CD8-positive, alpha-beta memory T cell (primary cell): ENCODE measurements around the gene PGC. TPM values are rescaled to one million over a fixed set of nuclear protein-coding genes. Genes with fewer than 3 reads are reported as not detected.
A peak's percentile ranks its signal among the peaks of the same experiment; 100 is the strongest.
"Not testable (repeated sequence)": the region's sequence is repeated elsewhere in the genome, so short reads cannot be mapped to it uniquely, and the experiment has no call there.

ENCODE experiments used
- CTCF ChIA-PET: fragments of 350-600 bp; sonication (Branson Sonifier 250); formaldehyde crosslinking; loops from one replicate; lab custom pipeline; 2021; ENCODE audit warnings: antibody characterized with exemption; lab: Charles Lee
- POLR2A ChIA-PET: fragments of 350-600 bp; sonication (Branson Sonifier 250); formaldehyde crosslinking; loops from one replicate; lab custom pipeline; 2021; ENCODE audit warnings: antibody characterized with exemption; lab: Charles Lee
- DNase-seq, 5 donors: peaks; one replicate each; pipeline versions ENCODE4 v3.0.0 to v3.0.0-alpha.2; 2020 to 2022; ENCODE audit warnings: mixed read lengths in 1 of 5
- H3K27ac ChIP-seq: one replicate; pipeline ENCODE4 v1.7.0; 2013; ENCODE audit warnings: low read depth, mild to moderate bottlenecking, low read length, moderate library complexity
- H3K27me3 ChIP-seq: 2 replicates; pipeline ENCODE4 v1.7.0; 2013; ENCODE audit warnings: low read length, mild to moderate bottlenecking; ENCODE audit not compliant: insufficient read depth, poor library complexity, severe bottlenecking
- H3K36me3 ChIP-seq: 2 replicates; pipeline ENCODE4 v1.7.0; 2013; ENCODE audit warnings: mild to moderate bottlenecking, low read length, moderate library complexity; ENCODE audit not compliant: insufficient read depth
- H3K4me1 ChIP-seq: 2 replicates; pipeline ENCODE4 v1.7.0; 2013; ENCODE audit warnings: mild to moderate bottlenecking, low read length, moderate library complexity; ENCODE audit not compliant: insufficient read depth
- H3K4me3 ChIP-seq: 2 replicates; pipeline ENCODE4 v1.7.0; 2013; ENCODE audit warnings: mild to moderate bottlenecking, low read length
- H3K9me3 ChIP-seq: 2 replicates; pipeline ENCODE4 v1.7.0; 2013; ENCODE audit warnings: mild to moderate bottlenecking, low read length
- H3K27ac Mint-ChIP-seq, 8 donors: one replicate each; pipeline ENCODE4 v1.8.0; 2020 to 2021; ENCODE audit warnings: mixed read lengths in 8 of 8, mild to moderate bottlenecking in 6 of 8, inconsistent platforms in 3 of 8, moderate library complexity in 3 of 8
- H3K27me3 Mint-ChIP-seq, 2 donors: one replicate each; pipeline ENCODE4 v1.8.0; 2020 to 2021; ENCODE audit warnings: mixed read lengths in 2 of 2, mild to moderate bottlenecking in 1 of 2, moderate library complexity in 1 of 2
- H3K36me3 Mint-ChIP-seq, 3 donors: one replicate each; pipeline ENCODE4 v1.8.0; 2020 to 2021; ENCODE audit warnings: mixed read lengths in 3 of 3, inconsistent platforms in 1 of 3, mild to moderate bottlenecking in 1 of 3
- H3K4me1 Mint-ChIP-seq, 3 donors: one replicate each; pipeline ENCODE4 v1.8.0; 2020 to 2021; ENCODE audit warnings: mixed read lengths in 3 of 3, inconsistent platforms in 1 of 3, mild to moderate bottlenecking in 1 of 3
- H3K4me3 Mint-ChIP-seq, 7 donors: one replicate each; pipeline ENCODE4 v1.8.0; 2020 to 2021; ENCODE audit warnings: mixed read lengths in 7 of 7, mild to moderate bottlenecking in 6 of 7, moderate library complexity in 4 of 7, inconsistent platforms in 2 of 7
- H3K9me3 Mint-ChIP-seq, 5 donors: one replicate each; pipeline ENCODE4 v1.8.0; 2020 to 2022; ENCODE audit warnings: mixed read lengths in 5 of 5, mild to moderate bottlenecking in 3 of 5, moderate library complexity in 2 of 5, inconsistent platforms in 1 of 5
- polyA plus RNA-seq: library from polyadenylated mRNA; unstranded; fragments of 300-500 nt; fragmentation: Illumina TruSeq; gene quantifications from one replicate; pipeline ENCODE4 v1.2.3, GENCODE V29; 2021
- total RNA-seq, 2 experiments: library from RNA; stranded (reverse); gene quantifications; one replicate each; pipeline ENCODE4 v1.2.3, GENCODE V29; 2021

The PGC gene
- total and polyA plus RNA-seq, 3 experiments from 2014 or later, result not detected

DNA sequence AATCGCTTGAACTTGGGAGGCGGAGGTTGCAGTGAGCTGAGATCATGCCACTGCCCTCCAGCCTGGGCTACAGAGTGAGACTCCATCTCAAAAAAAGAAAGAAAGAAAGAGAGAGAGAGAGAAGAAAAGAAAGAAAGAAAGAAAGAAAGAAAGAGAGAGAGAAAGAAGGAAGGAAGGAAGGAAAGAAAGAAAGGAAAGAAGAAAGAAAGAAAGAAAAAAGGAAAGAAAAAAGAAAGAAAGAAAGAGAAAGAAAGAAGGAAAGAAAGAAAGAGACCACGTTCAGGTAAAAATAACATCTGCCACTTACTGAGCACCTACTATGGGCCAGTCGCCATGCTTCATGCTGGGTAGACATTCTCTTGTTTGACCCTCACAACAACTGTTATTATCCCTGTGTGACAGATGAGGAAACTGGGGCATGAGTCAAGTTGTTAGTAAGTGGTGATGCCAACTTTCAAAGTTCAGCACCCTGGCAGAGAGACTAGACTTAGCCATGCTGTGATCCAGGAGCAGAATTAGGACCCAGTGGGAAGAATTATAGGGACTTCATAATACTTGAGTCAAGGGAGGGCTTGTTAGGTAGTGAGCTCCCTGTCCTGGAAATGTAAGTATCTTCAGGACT is 19.0 kb upstream of the PGC start:
- CTCF ChIA-PET, result interaction anchor here (1.5 to 1.8 kb wide), 2 partner anchors 10 to 83 kb away, joined by 3 to 4 read pairs; no protein-coding TSS in a partner anchor
- H3K4me1 ChIP-seq, H3K36me3 ChIP-seq, POLR2A ChIA-PET, H3K4me1 Mint-ChIP-seq, H3K4me3 Mint-ChIP-seq, H3K27me3 Mint-ChIP-seq, H3K9me3 Mint-ChIP-seq, DNase-seq, H3K4me3 ChIP-seq, H3K9me3 ChIP-seq, H3K27me3 ChIP-seq: not testable (repeated sequence)
- peaks cover 0 to 12% (median 0%) of the 10 kb centered on the region in 3 donors for H3K36me3 Mint-ChIP-seq
- peak overlapping the region; percentile 16 for H3K27ac ChIP-seq
- peak overlapping the region in 1 of 8 donors; percentile 61 for H3K27ac Mint-ChIP-seq

DNA sequence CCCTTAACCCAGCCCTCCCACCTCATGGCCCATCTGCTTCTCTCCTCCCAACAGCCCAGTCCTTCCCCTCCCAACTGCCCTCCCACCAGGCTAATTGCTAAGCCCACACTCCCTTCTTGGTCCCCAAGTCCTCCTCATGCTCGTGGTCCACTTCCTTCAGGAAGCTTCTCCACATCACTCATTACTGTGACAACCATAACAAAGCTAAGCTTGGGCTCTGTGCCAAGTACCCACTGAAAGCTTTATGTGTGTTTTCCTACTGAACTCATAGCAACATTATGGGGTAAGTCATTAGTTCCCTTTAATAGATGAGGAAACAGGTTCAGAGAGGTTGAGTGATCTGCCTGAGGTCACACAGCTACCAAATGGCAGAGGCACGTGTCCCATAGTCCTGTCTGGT is 16.3 kb upstream of the PGC start:
- ChIA-PET CTCF (no interaction called here), POLR2A (no interaction called here)
- no peaks in the 10 kb centered on the region for H3K9me3 ChIP-seq
- Mint-ChIP-seq H3K4me3 (no peak overlapping the region), H3K9me3 (no peaks in the 10 kb centered on the region), H3K27me3 (peaks cover 4% of the 10 kb centered on the region in 2 donors), H3K4me1 (peaks cover 0 to 4% (median 0%) of the 10 kb centered on the region in 3 donors), H3K27ac (peak overlapping the region in 1 of 8 donors; percentile 43), H3K36me3 (no peaks in the 10 kb centered on the region)
- H3K36me3 ChIP-seq, result no peaks in the 10 kb centered on the region
- H3K27me3 ChIP-seq, result no peaks in the 10 kb centered on the region
- H3K4me1 ChIP-seq, result no peaks in the 10 kb centered on the region
- no peak overlapping the region for H3K27ac ChIP-seq
- DNase-seq, result no peak
- no peak overlapping the region for H3K4me3 ChIP-seq

DNA sequence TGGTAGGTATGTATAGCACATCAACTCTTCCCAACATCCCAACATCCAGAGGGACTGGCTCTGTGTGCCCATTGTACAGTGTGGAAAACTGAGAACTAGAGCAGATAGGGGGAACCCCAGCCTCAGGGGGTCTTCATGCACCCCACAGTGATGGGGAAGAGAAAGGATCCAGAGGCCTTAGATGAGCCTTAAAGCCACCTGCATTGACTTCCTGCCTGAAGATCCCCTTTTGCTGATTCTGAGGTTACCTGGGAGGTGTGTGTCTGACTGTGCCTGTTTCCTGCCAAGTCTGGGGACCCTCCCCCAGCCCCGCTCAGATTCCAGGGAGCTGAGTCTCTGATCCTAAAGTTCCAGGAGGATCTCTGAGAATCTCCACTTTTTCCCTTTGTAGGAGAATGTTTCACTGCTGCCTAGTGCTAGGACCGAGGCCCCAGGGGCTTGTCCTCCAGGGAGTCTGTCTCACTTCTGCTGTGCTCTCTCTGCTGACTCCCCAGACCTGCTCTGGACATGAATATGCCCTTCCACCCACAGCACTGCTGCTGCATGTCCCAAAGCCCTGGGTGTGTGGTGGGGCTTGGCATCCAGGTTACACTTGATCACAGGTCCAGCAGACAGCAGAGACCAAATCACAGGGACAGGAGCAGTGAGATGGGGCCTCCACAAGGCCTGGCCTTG is 12.8 kb upstream of the PGC start:
- Histone ChIP-seq H3K27ac (no peak overlapping the region), H3K4me1 (no peaks in the 10 kb centered on the region), H3K9me3 (no peaks in the 10 kb centered on the region), H3K27me3 (no peaks in the 10 kb centered on the region), H3K36me3 (no peaks in the 10 kb centered on the region), H3K4me3 (no peak overlapping the region)
- no peaks in the 10 kb centered on the region for H3K4me1 Mint-ChIP-seq
- H3K4me3 Mint-ChIP-seq, result no peak overlapping the region
- peaks cover 2 to 4% of the 10 kb centered on the region in 2 donors for H3K27me3 Mint-ChIP-seq
- ChIA-PET CTCF (no interaction called here), POLR2A (no interaction called here)
- DNase-seq, result no peak
- H3K36me3 Mint-ChIP-seq, result no peaks in the 10 kb centered on the region
- H3K27ac Mint-ChIP-seq, result no peak overlapping the region
- H3K9me3 Mint-ChIP-seq, result no peaks in the 10 kb centered on the region

DNA sequence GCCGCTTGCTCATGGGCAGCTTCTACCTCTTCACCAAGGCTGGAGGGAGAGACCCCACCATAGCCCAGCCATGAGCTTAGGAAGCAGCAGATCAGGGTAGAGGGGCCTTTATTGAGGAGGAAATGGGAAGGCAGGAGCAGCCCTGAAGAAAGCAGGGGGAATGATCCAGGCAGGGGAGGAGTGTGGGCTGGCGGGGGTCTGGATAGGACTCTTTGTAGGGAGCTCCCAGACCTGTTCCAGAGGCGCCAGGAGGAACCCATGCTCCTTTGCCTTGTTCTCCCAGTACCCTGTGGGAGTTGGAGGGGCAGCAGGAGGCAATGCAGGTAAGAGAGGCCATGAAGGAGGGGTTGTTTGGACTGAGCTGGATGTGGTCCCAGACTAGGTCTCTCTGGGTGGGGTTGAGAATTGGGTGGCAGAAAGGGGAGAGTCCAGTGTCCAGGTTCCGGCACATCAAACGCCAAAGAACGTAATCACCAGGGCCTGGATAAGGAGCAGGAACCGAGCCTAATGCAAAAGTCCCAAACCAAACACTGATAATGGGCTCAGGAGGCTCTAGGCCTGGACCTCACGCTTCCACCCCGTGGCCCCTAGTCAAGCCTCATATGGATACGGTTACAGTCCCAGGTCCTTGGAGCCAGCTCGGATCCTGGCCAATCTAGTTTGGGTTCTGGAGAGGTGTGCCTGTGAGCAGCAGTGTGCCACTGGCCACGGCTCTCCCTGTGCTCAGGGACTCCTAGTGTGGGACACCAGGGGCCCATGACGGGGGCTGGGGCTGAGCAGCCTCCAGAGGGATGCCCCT is 12.1 kb upstream of the PGC start:
- no peaks in the 10 kb centered on the region for H3K9me3 ChIP-seq
- H3K36me3 Mint-ChIP-seq, result no peaks in the 10 kb centered on the region
- H3K27me3 Mint-ChIP-seq, result peaks cover 2 to 4% of the 10 kb centered on the region in 2 donors
- no peak overlapping the region for H3K4me3 Mint-ChIP-seq
- no peak overlapping the region for H3K4me3 ChIP-seq
- DNase-seq, result no peak
- H3K9me3 Mint-ChIP-seq, result no peaks in the 10 kb centered on the region
- H3K36me3 ChIP-seq, result no peaks in the 10 kb centered on the region
- POLR2A ChIA-PET, result no interaction called here
- CTCF ChIA-PET, result no interaction called here
- no peaks in the 10 kb centered on the region for H3K4me1 ChIP-seq
- no peaks in the 10 kb centered on the region for H3K4me1 Mint-ChIP-seq
- no peak overlapping the region for H3K27ac Mint-ChIP-seq
- H3K27ac ChIP-seq, result no peak overlapping the region
- no peaks in the 10 kb centered on the region for H3K27me3 ChIP-seq

DNA sequence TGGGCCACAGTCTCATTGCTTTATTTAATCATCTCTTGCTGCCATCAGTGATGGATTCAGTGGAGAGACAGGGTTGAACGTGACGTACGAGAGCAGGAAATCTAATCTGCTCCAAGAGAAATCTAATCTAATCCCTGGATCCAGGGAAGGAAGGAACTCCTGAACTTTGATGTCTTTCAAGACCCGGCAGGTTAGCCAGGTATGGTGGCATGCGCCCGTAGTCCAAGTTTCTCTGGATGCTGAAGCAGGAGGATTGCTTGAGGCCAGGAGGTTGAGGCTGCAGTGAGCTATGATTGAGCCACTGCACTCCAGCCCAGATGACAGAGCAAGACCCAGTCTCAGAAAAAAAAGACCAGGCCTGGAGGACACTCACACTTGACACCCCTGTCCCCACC is 11.4 kb upstream of the PGC start:
- Mint-ChIP-seq H3K4me3 (no peak overlapping the region), H3K4me1 (no peaks in the 10 kb centered on the region), H3K9me3 (no peaks in the 10 kb centered on the region), H3K27ac (no peak overlapping the region), H3K36me3 (no peaks in the 10 kb centered on the region), H3K27me3 (peaks cover 3 to 6% of the 10 kb centered on the region in 2 donors)
- ChIA-PET CTCF (no interaction called here), POLR2A (no interaction called here)
- Histone ChIP-seq H3K4me1 (no peaks in the 10 kb centered on the region), H3K36me3 (no peaks in the 10 kb centered on the region), H3K4me3 (no peak overlapping the region), H3K27me3 (no peaks in the 10 kb centered on the region), H3K9me3 (no peaks in the 10 kb centered on the region), H3K27ac (no peak overlapping the region)
- no peak for DNase-seq

DNA sequence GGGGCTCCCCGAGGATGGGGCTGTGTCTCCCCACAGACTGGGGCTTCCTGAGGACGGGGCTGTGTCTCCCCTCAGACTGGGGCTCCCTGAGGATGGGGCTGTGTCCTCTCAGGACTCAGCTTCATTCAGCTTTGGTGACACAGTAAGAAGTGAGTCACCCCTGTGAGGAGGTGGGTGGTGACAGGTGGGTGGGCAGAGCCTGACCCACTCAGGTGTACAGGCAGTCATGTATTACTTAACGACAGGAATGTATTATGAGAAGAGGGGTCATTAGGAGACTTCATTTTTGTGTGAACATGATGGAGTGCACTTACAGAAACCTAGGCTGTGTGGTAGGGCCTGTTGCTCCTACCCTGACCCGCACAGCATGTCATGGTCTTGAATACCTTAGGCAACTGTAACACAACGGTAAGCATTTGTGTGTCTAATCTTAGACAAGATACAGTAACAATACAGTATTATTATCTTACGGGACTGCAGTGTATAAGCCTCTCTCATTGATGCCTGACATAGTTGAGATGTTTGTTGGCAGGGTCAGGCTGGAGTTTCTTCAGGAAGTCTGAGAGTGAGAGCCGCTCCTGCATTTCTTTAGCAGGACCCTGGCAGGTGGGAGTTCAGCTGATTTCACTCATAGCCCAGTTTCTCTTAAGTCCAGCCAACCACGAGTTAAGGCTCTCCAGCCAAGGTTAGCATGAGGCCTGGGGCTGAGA is 10.9 kb upstream of the PGC start:
- no peaks in the 10 kb centered on the region for H3K36me3 ChIP-seq
- no peak overlapping the region for H3K4me3 ChIP-seq
- CTCF ChIA-PET, result no interaction called here
- H3K27me3 ChIP-seq, result no peaks in the 10 kb centered on the region
- no peaks in the 10 kb centered on the region for H3K4me1 ChIP-seq
- POLR2A ChIA-PET, result no interaction called here
- Mint-ChIP-seq H3K27ac (no peak overlapping the region), H3K4me1 (no peaks in the 10 kb centered on the region), H3K27me3 (peaks cover 3 to 8% of the 10 kb centered on the region in 2 donors), H3K9me3 (no peaks in the 10 kb centered on the region), H3K4me3 (no peak overlapping the region), H3K36me3 (no peaks in the 10 kb centered on the region)
- no peaks in the 10 kb centered on the region for H3K9me3 ChIP-seq
- no peak for DNase-seq
- H3K27ac ChIP-seq, result no peak overlapping the region

DNA sequence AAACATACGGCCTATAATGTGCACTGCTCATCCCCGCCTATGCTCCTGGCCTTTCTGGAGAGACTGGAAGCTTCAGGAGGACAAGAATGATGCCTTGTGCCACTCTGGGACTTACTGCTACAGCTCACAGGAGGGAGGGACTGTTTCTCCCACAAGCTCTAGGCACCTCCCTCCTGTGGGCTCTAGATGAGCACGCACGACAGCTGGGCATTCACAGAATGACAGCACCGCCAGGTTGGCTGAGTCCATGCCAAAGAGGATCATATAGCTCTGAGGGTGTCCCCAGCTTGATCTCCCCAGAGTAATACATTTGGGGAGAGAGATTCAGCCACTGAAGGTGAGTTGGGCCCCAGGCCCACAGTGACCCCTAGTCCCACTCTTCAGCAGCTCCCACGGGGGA is 10.1 kb upstream of the PGC start:
- H3K9me3 Mint-ChIP-seq, result no peaks in the 10 kb centered on the region
- no peaks in the 10 kb centered on the region for H3K36me3 Mint-ChIP-seq
- no peak overlapping the region for H3K27ac ChIP-seq

DNA sequence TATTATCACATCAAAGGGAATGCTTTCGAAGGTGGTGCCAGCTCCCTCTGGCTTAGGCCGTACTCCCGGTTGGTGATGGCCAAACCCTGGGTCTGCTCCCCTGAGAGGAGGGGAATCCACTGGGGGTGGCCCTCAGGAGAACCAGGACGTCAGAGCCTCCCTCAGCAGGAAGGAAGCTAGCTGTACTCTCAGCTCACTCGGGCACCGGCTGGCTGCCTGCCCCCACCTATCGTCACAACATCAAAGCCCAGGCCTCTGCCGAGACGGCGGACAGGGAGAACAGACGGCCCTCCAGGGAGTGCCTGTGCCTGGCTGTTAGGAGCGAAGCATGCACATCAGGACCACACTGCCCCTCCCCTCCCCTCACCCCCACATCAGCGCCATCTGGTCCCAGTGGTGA is 9.2 kb upstream of the PGC start:
- no peak for DNase-seq
- Histone ChIP-seq H3K4me3 (no peak overlapping the region), H3K9me3 (no peaks in the 10 kb centered on the region), H3K27ac (no peak overlapping the region), H3K27me3 (no peaks in the 10 kb centered on the region), H3K4me1 (no peaks in the 10 kb centered on the region), H3K36me3 (no peaks in the 10 kb centered on the region)
- peaks cover 1 to 10% of the 10 kb centered on the region in 2 donors for H3K27me3 Mint-ChIP-seq
- H3K4me1 Mint-ChIP-seq, result no peaks in the 10 kb centered on the region
- no peak overlapping the region for H3K27ac Mint-ChIP-seq
- no peaks in the 10 kb centered on the region for H3K9me3 Mint-ChIP-seq
- CTCF ChIA-PET, result no interaction called here
- no peak overlapping the region for H3K4me3 Mint-ChIP-seq
- H3K36me3 Mint-ChIP-seq, result no peaks in the 10 kb centered on the region
- POLR2A ChIA-PET, result no interaction called here

More for the DNA sequence above, 10.1 kb upstream of the PGC start:
- H3K4me3 ChIP-seq, result no peak overlapping the region
- Mint-ChIP-seq H3K27ac (no peak overlapping the region), H3K4me3 (no peak overlapping the region), H3K27me3 (peaks cover 3 to 10% of the 10 kb centered on the region in 2 donors), H3K4me1 (no peaks in the 10 kb centered on the region)
- no peaks in the 10 kb centered on the region for H3K36me3 ChIP-seq
- no peaks in the 10 kb centered on the region for H3K9me3 ChIP-seq
- H3K4me1 ChIP-seq, result no peaks in the 10 kb centered on the region
- POLR2A ChIA-PET, result no interaction called here
- H3K27me3 ChIP-seq, result no peaks in the 10 kb centered on the region
- CTCF ChIA-PET, result no interaction called here
- no peak for DNase-seq
